Measurements from ENCODE around the gene ADAMTS12.

ADAMTS12 gene

GRCh38 chr5:33834334-33834733 is 57.5 kb downstream of the ADAMTS12 start:
- no peak overlapping the region for H3K27ac ChIP-seq
- TF ChIP-seq CTCF (IDR thresholded peaks at IDR 0.05) = no peak
- TF ChIP-seq ZFX (IDR thresholded peaks at IDR 0.05; ENCODE audit: borderline replicate concordance) = no peak

GRCh38 chr5:33833237-33833575 is 58.6 kb downstream of the ADAMTS12 start:
- no peak for TF ChIP-seq CTCF (IDR thresholded peaks at IDR 0.05)
- TF ChIP-seq ZFX (IDR thresholded peaks at IDR 0.05; ENCODE audit: borderline replicate concordance) = no peak
- no peak overlapping the region for H3K27ac ChIP-seq

- no peak overlapping the region for H3K27ac ChIP-seq
- no peak for TF ChIP-seq ZFX (IDR thresholded peaks at IDR 0.05; ENCODE audit: borderline replicate concordance)
- TF ChIP-seq CTCF (IDR thresholded peaks at IDR 0.05) = no peak
Observed at GRCh38 chr5:33832404-33833236, 59.2 kb downstream of the ADAMTS12 start.

GRCh38 chr5:33831041-33831440 is 60.7 kb downstream of the ADAMTS12 start:
- H3K27ac ChIP-seq = no peak overlapping the region
- TF ChIP-seq ZFX (IDR thresholded peaks at IDR 0.05; ENCODE audit: borderline replicate concordance) (no peak), CTCF (IDR thresholded peaks at IDR 0.05) (no peak)

- no peak overlapping the region for H3K27ac ChIP-seq
- TF ChIP-seq ZFX (IDR thresholded peaks at IDR 0.05; ENCODE audit: borderline replicate concordance) (no peak), CTCF (IDR thresholded peaks at IDR 0.05) (no peak)
Observed at GRCh38 chr5:33829430-33829829, 62.4 kb downstream of the ADAMTS12 start.

GRCh38 chr5:33828626-33829308 is 63.0 kb downstream of the ADAMTS12 start:
- no peak for TF ChIP-seq ZFX (IDR thresholded peaks at IDR 0.05; ENCODE audit: borderline replicate concordance)
- TF ChIP-seq CTCF (IDR thresholded peaks at IDR 0.05) = no peak
- no peak overlapping the region for H3K27ac ChIP-seq

- H3K27ac ChIP-seq = no peak overlapping the region
- TF ChIP-seq ZFX (IDR thresholded peaks at IDR 0.05; ENCODE audit: borderline replicate concordance) = no peak
- no peak for TF ChIP-seq CTCF (IDR thresholded peaks at IDR 0.05)
Observed at GRCh38 chr5:33827885-33828284, 63.9 kb downstream of the ADAMTS12 start.
